ENCODE results near the gene RASSF4.
A peak's percentile ranks its signal among the peaks of the same experiment; 100 is the strongest.

The RASSF4 gene

GRCh38 chr10:44963772-44964633 is 4.4 kb downstream of the RASSF4 start:
- no peak for DNase-seq

GRCh38 chr10:44965104-44965503 is 5.5 kb downstream of the RASSF4 start:
- no peak for DNase-seq

GRCh38 chr10:44965651-44966097 is 6.1 kb downstream of the RASSF4 start:
- no peak for DNase-seq

GRCh38 chr10:44966129-44966815 is 6.7 kb downstream of the RASSF4 start:
- DNase-seq: no peak

GRCh38 chr10:44966816-44967509 is 7.4 kb downstream of the RASSF4 start:
- no peak for DNase-seq

GRCh38 chr10:44967616-44968015 is 8.0 kb downstream of the RASSF4 start:
- DNase-seq: no peak

- no peak for DNase-seq
These were observed 8.5 kb downstream of the RASSF4 start for GRCh38 chr10:44968091-44968490.

GRCh38 chr10:44968500-44969400 is 9.1 kb downstream of the RASSF4 start:
- no peak for DNase-seq

- no peak for DNase-seq
These were observed 10.3 kb downstream of the RASSF4 start for GRCh38 chr10:44969854-44970253.

- DNase-seq: no peak
These were observed 11.3 kb downstream of the RASSF4 start for GRCh38 chr10:44970812-44971395.

GRCh38 chr10:44971434-44971833 is 11.8 kb downstream of the RASSF4 start:
- no peak for DNase-seq

GRCh38 chr10:44971935-44972757 is 12.5 kb downstream of the RASSF4 start:
- no peak for DNase-seq

GRCh38 chr10:44972874-44973306 is 13.3 kb downstream of the RASSF4 start:
- DNase-seq: no peak

GRCh38 chr10:44973323-44974081 is 13.9 kb downstream of the RASSF4 start:
- no peak for DNase-seq

GRCh38 chr10:44974082-44974627 is 14.6 kb downstream of the RASSF4 start:
- DNase-seq: no peak

- peak; percentile 46 for DNase-seq
These were observed 15.2 kb downstream of the RASSF4 start for GRCh38 chr10:44974628-44975430.

GRCh38 chr10:44975431-44976331 is 16.1 kb downstream of the RASSF4 start:
- DNase-seq: peak; percentile 59
